ENCODE measurements around the gene MED1. TPM values are rescaled to one million over a fixed set of nuclear protein-coding genes. Genes with fewer than 3 reads are reported as not detected.
"Not testable (repeated sequence)": the region's sequence is repeated elsewhere in the genome, so short reads cannot be mapped to it uniquely, and the experiment has no call there.

The MED1 gene
- total RNA-seq, 1 donor from 2014 or later = 41.6 TPM

DNA sequence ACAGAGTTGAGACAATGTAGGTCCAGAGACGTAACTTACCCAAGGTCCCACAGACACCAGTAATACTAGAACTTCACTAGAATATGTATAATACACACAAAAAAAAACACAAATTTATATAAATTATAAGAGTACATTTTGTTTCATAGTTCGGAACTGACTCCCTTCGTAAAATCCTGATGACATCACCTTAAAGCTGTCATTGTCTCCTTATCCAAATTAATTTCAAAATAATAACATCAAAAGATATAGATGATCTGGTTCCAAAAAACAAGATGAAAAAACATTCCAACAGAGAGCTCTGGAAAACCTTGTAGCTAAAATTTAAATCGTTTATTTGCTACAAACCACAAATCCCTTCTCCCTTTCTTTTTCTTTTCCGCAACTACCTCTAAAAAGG lies 59.6 kb downstream of the MED1 start:
- no peak overlapping the region for H3K4me3 Mint-ChIP-seq (ENCODE audit: low read depth)
- no peaks in the 10 kb centered on the region for H3K4me1 Mint-ChIP-seq (ENCODE audit: low read depth)
- no peaks in the 10 kb centered on the region for H3K9me3 Mint-ChIP-seq (ENCODE audit: low read depth)
- H3K36me3 Mint-ChIP-seq (ENCODE audit: insufficient read depth) = no peaks in the 10 kb centered on the region
- no peaks in the 10 kb centered on the region for H3K27me3 Mint-ChIP-seq
- TF ChIP-seq, protein P1, sequence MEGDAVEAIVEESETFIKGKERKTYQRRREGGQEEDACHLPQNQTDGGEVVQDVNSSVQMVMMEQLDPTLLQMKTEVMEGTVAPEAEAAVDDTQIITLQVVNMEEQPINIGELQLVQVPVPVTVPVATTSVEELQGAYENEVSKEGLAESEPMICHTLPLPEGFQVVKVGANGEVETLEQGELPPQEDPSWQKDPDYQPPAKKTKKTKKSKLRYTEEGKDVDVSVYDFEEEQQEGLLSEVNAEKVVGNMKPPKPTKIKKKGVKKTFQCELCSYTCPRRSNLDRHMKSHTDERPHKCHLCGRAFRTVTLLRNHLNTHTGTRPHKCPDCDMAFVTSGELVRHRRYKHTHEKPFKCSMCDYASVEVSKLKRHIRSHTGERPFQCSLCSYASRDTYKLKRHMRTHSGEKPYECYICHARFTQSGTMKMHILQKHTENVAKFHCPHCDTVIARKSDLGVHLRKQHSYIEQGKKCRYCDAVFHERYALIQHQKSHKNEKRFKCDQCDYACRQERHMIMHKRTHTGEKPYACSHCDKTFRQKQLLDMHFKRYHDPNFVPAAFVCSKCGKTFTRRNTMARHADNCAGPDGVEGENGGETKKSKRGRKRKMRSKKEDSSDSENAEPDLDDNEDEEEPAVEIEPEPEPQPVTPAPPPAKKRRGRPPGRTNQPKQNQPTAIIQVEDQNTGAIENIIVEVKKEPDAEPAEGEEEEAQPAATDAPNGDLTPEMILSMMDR (IDR thresholded peaks at IDR 0.05; ENCODE audit: unreplicated experiment) = no peak
- H3K27ac Mint-ChIP-seq = no peak overlapping the region
- no peak for DNase-seq (ENCODE audit: low spot score, unreplicated experiment)

DNA sequence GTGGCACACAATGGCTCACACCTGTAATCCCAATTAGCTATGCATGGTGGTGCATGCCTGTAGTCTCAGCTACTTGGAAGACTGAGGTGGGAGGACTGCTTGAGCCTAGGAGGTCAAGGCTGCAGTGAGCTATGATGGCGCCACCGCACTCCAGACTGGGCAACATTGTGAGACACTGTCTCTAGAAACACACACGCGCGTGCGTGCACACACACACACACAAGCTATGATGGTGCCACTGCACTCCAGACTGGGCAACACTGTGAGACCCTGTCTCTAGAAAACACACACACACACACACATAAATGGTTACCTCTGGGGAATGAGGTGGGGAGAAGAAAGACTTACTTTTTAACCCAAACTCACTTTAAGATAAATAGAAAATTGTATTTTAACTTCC lies 66.0 kb downstream of the MED1 start:
- DNase-seq (ENCODE audit: low spot score, unreplicated experiment) = no peak
- no peaks in the 10 kb centered on the region for H3K9me3 Mint-ChIP-seq (ENCODE audit: low read depth)
- H3K4me3 Mint-ChIP-seq (ENCODE audit: low read depth) = no peak overlapping the region
- no peaks in the 10 kb centered on the region for H3K27me3 Mint-ChIP-seq
- no peak overlapping the region for H3K27ac Mint-ChIP-seq
- H3K36me3 Mint-ChIP-seq (ENCODE audit: insufficient read depth) = no peaks in the 10 kb centered on the region
- H3K4me1 Mint-ChIP-seq (ENCODE audit: low read depth) = no peaks in the 10 kb centered on the region
- TF ChIP-seq, protein P1 (IDR thresholded peaks at IDR 0.05; ENCODE audit: unreplicated experiment) = no peak

DNA sequence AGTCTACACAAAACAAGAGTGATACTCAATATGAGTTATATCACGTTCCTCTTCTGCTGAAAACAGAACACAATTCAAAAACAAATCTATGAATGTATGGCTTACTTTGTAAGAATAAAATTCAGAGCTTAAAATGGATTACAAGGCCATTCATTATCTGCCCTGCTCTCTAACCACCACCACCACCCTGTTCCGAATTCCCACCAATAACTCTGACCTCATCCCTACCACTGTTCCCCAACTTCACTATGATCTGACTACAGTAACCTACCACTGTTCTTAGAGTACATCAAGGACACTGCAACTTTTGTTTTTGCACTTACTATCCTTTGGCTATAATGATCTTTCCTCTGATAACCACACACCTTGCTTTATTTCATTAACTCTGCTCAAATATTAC lies 70.9 kb downstream of the MED1 start:
- H3K4me1 Mint-ChIP-seq (ENCODE audit: low read depth) = no peaks in the 10 kb centered on the region
- TF ChIP-seq, protein P1 (IDR thresholded peaks at IDR 0.05; ENCODE audit: unreplicated experiment) = no peak
- no peak for DNase-seq (ENCODE audit: low spot score, unreplicated experiment)
- H3K27ac Mint-ChIP-seq = no peak overlapping the region
- no peaks in the 10 kb centered on the region for H3K36me3 Mint-ChIP-seq (ENCODE audit: insufficient read depth)
- H3K4me3 Mint-ChIP-seq (ENCODE audit: low read depth) = no peak overlapping the region
- no peaks in the 10 kb centered on the region for H3K27me3 Mint-ChIP-seq
- no peaks in the 10 kb centered on the region for H3K9me3 Mint-ChIP-seq (ENCODE audit: low read depth)

DNA sequence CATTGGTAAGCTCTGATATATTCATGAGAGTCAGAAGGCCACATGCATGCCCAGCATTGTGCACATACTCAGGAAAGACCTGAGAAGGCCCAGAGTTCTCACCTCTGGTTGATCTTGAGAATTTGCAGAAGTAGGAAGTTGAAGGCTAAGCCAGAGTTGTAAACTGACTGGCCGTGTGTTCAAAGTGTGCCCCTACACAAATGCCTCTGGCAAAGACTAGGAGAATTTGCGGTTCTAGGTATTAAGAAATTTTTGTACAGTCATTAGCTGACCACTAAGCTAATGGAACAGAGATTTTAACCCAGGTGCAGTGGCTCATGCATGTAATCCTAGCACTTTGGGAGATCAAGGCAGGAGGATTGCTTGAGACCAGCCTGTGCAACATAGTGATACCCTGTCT lies 74.6 kb downstream of the MED1 start:
- no peaks in the 10 kb centered on the region for H3K9me3 Mint-ChIP-seq (ENCODE audit: low read depth)

DNA sequence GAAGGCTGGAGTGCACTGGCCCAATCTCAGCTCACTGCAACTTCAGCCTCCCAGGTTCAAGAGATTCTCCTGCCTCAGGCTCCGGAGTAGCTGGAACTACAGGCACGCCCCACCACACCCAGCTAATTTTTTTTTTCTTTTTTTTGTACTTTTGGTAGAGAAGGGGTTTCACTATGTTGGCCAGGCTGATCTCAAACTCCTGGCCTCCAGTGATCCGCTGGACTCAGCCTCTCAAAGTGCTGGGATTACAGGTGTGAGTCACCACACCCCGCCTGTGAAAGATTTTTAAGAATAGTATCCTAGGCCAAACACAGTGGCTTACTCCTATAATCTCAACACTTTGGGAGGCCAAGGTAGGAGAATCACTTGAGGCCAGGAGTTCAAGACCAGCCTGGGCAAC lies 83.3 kb downstream of the MED1 start:
- H3K27me3 Mint-ChIP-seq; DNase-seq (ENCODE audit: low spot score, unreplicated experiment); H3K27ac Mint-ChIP-seq: not testable (repeated sequence)

More for the DNA sequence above, 74.6 kb downstream of the MED1 start:
- H3K36me3 Mint-ChIP-seq (ENCODE audit: insufficient read depth) = no peaks in the 10 kb centered on the region
- no peaks in the 10 kb centered on the region for H3K27me3 Mint-ChIP-seq
- no peak overlapping the region for H3K27ac Mint-ChIP-seq
- no peak overlapping the region for H3K4me3 Mint-ChIP-seq (ENCODE audit: low read depth)
- no peaks in the 10 kb centered on the region for H3K4me1 Mint-ChIP-seq (ENCODE audit: low read depth)
- DNase-seq (ENCODE audit: low spot score, unreplicated experiment) = no peak
- TF ChIP-seq, protein P1 (IDR thresholded peaks at IDR 0.05; ENCODE audit: unreplicated experiment) = no peak

DNA sequence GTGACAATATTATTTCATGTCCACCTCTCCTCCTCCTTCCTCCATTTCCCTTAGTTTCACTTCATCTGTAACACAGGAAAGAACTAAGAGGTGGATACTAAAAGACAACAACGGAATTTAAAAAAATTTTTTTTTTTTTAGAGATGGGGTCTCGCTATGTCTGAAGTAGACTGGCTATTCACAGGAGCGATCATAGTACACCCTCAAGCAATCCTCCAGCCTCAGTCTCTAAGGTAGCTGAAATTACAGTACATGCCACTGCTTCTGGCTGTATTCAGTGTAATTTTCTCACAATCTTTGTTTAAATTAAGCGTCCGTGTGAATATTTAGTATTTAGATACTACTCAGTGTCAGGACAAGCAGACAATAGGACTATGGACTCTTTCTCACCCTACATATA lies 85.2 kb downstream of the MED1 start:
- Mint-ChIP-seq H3K4me3 (ENCODE audit: low read depth) (no peak overlapping the region), H3K9me3 (ENCODE audit: low read depth) (no peaks in the 10 kb centered on the region), H3K27ac (no peak overlapping the region), H3K4me1 (ENCODE audit: low read depth) (peaks cover 3% of the 10 kb centered on the region), H3K36me3 (ENCODE audit: insufficient read depth) (no peaks in the 10 kb centered on the region), H3K27me3 (no peaks in the 10 kb centered on the region)
- TF ChIP-seq, protein P1 (IDR thresholded peaks at IDR 0.05; ENCODE audit: unreplicated experiment) = no peak
- no peak for DNase-seq (ENCODE audit: low spot score, unreplicated experiment)

More for the DNA sequence above, 83.3 kb downstream of the MED1 start:
- not testable (repeated sequence) for H3K9me3 Mint-ChIP-seq (ENCODE audit: low read depth); H3K4me3 Mint-ChIP-seq (ENCODE audit: low read depth); H3K4me1 Mint-ChIP-seq (ENCODE audit: low read depth); H3K36me3 Mint-ChIP-seq (ENCODE audit: insufficient read depth)

Measured in progenitor cell of endocrine pancreas (in vitro differentiated cells).